GM20431 (cell line): ENCODE data around the gene GPHA2.
"Not testable (repeated sequence)": the region's sequence is repeated elsewhere in the genome, so short reads cannot be mapped to it uniquely, and the experiment has no call there.

Experiments used
- in situ Hi-C: fragments of 300-500 bp; cut with MseI, MboI; formaldehyde crosslinking; loops from one replicate; pipeline ENCODE4 v1.15.0; 2020; ENCODE audit warnings: low sequenced_read_pairs; ENCODE audit not compliant: unreplicated experiment

Gene GPHA2

GRCh38 chr11:64935359-64936081 is at the start of gene GPHA2:
Gene GPHA2, minus strand, starts transcription at chr11:64935893. Its CDS starts 433 bp downstream, at chr11:64935460.
- in situ Hi-C loops, result no loop called here

GRCh38 chr11:64983339-64983738 is 47.6 kb upstream of the GPHA2 start:
- in situ Hi-C loops, result not testable (repeated sequence)

GRCh38 chr11:64976651-64977050 is 41.0 kb upstream of the GPHA2 start:
- in situ Hi-C loops, result no loop called here

- in situ Hi-C loops, result no loop called here
These were observed 38.4 kb upstream of the GPHA2 start for GRCh38 chr11:64974124-64974523.

- in situ Hi-C loops, result no loop called here
These were observed 35.9 kb upstream of the GPHA2 start, which contains the start of gene MAJIN for GRCh38 chr11:64971421-64972233. Gene MAJIN, minus strand, starts transcription at chr11:64972108. Its CDS starts 12,703 bp downstream, at chr11:64959405.

- in situ Hi-C loops, result no loop called here
These were observed 35.0 kb upstream of the GPHA2 start for GRCh38 chr11:64970731-64971151.

GRCh38 chr11:64969209-64969608 is 33.5 kb upstream of the GPHA2 start:
- in situ Hi-C loops, result no loop called here

- in situ Hi-C loops, result no loop called here
These were observed 31.7 kb upstream of the GPHA2 start for GRCh38 chr11:64967375-64967774.

- in situ Hi-C loops, result no loop called here
These were observed 27.5 kb upstream of the GPHA2 start for GRCh38 chr11:64963072-64963631.

GRCh38 chr11:64960719-64961118 is 25.0 kb upstream of the GPHA2 start:
- in situ Hi-C loops, result no loop called here

- in situ Hi-C loops, result no loop called here
These were observed 23.8 kb upstream of the GPHA2 start for GRCh38 chr11:64959498-64959897.

GRCh38 chr11:64954201-64954600 is 18.5 kb upstream of the GPHA2 start:
- in situ Hi-C loops, result no loop called here

- in situ Hi-C loops, result no loop called here
These were observed 15.8 kb upstream of the GPHA2 start for GRCh38 chr11:64951529-64951928.

- in situ Hi-C loops, result no loop called here
These were observed 11.6 kb upstream of the GPHA2 start for GRCh38 chr11:64947208-64947814.

GRCh38 chr11:64936539-64936938 is 846 bp upstream of the GPHA2 start:
- in situ Hi-C loops, result no loop called here

GRCh38 chr11:64934682-64935358 is 873 bp downstream of the GPHA2 start:
- in situ Hi-C loops, result no loop called here

- in situ Hi-C loops, result no loop called here
These were observed 1.6 kb downstream of the GPHA2 start for GRCh38 chr11:64933935-64934681.

GRCh38 chr11:64933213-64933934 is 2.3 kb downstream of the GPHA2 start:
- in situ Hi-C loops, result no loop called here

GRCh38 chr11:64932324-64932723 is 3.4 kb downstream of the GPHA2 start:
- in situ Hi-C loops, result no loop called here
